Measurements from ENCODE around the gene DDX17. TPM values are rescaled to one million over a fixed set of nuclear protein-coding genes. Genes with fewer than 3 reads are reported as not detected.
A peak's percentile ranks its signal among the peaks of the same experiment; 100 is the strongest.

DDX17 gene
- polyA plus RNA-seq, 1 donor (not counting 4 experiments of a cell fraction or from before 2014, with no cell fraction given), result 270 TPM

DNA sequence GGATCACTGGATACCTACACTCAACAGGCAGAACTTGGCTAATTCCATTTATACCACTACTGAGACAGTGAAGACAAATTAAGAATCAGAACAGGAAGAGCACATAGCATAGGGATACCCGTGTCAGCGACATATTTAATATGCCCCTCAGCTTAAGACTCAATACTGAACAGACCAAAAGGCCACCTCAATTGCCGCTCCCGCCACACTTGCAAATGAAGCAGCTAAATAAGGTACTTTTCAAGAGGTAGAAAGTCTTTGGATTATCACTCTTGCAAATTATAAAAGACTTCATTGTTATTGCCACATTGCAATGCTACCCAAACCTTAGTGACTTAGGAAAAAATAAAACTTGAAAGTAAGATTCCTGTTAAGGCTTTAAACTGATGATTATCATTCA lies 3.1 kb downstream of the DDX17 start:
- DNase-seq (ENCODE audit: low read depth, low spot score), result no peak
- TF ChIP-seq EZH2 (IDR thresholded peaks at IDR 0.05; ENCODE audit: low read length), result no peak
- TF ChIP-seq, protein P1, sequence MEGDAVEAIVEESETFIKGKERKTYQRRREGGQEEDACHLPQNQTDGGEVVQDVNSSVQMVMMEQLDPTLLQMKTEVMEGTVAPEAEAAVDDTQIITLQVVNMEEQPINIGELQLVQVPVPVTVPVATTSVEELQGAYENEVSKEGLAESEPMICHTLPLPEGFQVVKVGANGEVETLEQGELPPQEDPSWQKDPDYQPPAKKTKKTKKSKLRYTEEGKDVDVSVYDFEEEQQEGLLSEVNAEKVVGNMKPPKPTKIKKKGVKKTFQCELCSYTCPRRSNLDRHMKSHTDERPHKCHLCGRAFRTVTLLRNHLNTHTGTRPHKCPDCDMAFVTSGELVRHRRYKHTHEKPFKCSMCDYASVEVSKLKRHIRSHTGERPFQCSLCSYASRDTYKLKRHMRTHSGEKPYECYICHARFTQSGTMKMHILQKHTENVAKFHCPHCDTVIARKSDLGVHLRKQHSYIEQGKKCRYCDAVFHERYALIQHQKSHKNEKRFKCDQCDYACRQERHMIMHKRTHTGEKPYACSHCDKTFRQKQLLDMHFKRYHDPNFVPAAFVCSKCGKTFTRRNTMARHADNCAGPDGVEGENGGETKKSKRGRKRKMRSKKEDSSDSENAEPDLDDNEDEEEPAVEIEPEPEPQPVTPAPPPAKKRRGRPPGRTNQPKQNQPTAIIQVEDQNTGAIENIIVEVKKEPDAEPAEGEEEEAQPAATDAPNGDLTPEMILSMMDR (optimal IDR thresholded peaks at IDR 0.05 in 1 of 3, IDR thresholded peaks at IDR 0.05 in 1 of 3, conservative IDR thresholded peaks at IDR 0.05 in 1 of 3; ENCODE audit: extremely low read depth in 1 of 3, insufficient read depth in 2 of 3, low read length in 3 of 3), result no peak
- no peaks in the 10 kb centered on the region for H3K9me3 ChIP-seq (ENCODE audit: control insufficient read depth, low read depth, low read length)
- no peak overlapping the region for H2AFZ ChIP-seq (ENCODE audit: control insufficient read depth, low read length)
- no peak overlapping the region for H3K9ac ChIP-seq (ENCODE audit: control insufficient read depth, extremely low read depth, insufficient read depth, low read length)
- H3K27ac ChIP-seq (ENCODE audit: control insufficient read depth, insufficient read depth, low read length), result peak overlapping the region; percentile 98
- peaks cover 13 to 37% of the 10 kb centered on the region in 2 experiments for H3K36me3 ChIP-seq (ENCODE audit: control insufficient read depth in 2 of 2, extremely low read depth in 1 of 2, insufficient read depth in 2 of 2, low read length in 2 of 2)
- H3K4me2 ChIP-seq (ENCODE audit: control insufficient read depth, extremely low read depth, insufficient read depth, low read depth, low read length), result peak overlapping the region; percentile 98
- FAIRE-seq, result no peak
- H3K79me2 ChIP-seq (ENCODE audit: control insufficient read depth, insufficient read depth, low read length), result peaks cover 77% of the 10 kb centered on the region
- dilution Hi-C loops (cut with MboI; ENCODE audit: extremely low pct_ligation_motif_present, low sequenced_read_pairs), result no loop called here
- peaks cover 3% of the 10 kb centered on the region for H3K9me1 ChIP-seq (ENCODE audit: control insufficient read depth, extremely low read depth, insufficient read depth, low read length)
- H3K27me3 ChIP-seq (ENCODE audit: control insufficient read depth, extremely low read depth, insufficient read depth, low read length), result no peaks in the 10 kb centered on the region
- peaks cover 21% of the 10 kb centered on the region for H3K4me1 ChIP-seq (ENCODE audit: control insufficient read depth, extremely low read depth, insufficient read depth, low read length)
- peak overlapping the region in 2 of 3 experiments; percentile 92 for H3K4me3 ChIP-seq (ENCODE audit: control insufficient read depth in 2 of 3, extremely low read depth in 1 of 3, insufficient read depth in 2 of 3, low read depth in 1 of 3, low read length in 3 of 3)
- peaks cover 33% of the 10 kb centered on the region for H4K20me1 ChIP-seq (ENCODE audit: control insufficient read depth, extremely low read depth, insufficient read depth, low read length)

DNA sequence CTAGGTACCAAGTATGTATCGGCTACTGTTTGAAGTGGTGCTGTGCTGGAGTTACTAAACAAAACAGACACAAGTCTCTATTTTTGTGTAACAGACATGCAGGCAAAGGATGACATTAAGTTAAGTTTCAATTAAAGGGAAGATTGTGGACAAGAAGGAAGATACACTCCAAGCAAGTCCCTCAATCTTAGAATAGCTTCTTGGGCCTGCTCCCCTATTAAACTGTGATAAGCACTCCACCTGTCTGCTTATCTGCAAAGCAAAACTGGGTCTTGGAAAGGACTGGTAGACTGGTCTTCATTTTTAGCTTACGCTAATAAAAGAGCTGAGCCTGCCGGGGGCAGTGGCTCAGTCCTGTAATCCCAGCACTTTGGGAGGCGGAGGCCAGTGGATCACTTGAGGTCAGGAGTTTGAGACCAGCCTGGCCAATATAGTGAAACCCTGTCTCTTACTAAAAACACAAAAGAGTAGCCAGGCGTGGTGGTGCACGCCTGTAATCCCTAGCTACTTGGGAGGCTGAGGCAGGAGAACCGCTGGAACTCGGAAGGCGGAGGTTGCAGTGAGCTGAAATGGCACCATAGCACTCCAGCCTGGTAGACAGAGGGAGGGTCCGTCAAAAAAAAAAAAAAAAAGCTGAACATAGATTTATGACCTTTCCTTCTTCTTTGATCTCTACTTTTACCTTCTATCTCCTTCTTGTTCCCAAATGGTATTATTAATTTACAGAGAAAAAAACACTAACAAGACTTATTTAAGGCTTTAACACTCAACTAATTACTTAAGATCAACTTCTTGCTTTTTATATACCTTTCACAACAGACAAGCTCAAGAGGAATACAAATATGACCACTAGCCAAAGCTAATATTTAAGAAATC lies 4.1 kb downstream of the DDX17 start:
- TF ChIP-seq EZH2 (IDR thresholded peaks at IDR 0.05; ENCODE audit: low read length), result no peak
- TF ChIP-seq, protein P1 (optimal IDR thresholded peaks at IDR 0.05 in 1 of 3, IDR thresholded peaks at IDR 0.05 in 1 of 3, conservative IDR thresholded peaks at IDR 0.05 in 1 of 3; ENCODE audit: extremely low read depth in 1 of 3, insufficient read depth in 2 of 3, low read length in 3 of 3), result no peak
- Histone ChIP-seq H3K4me3 (ENCODE audit: control insufficient read depth in 2 of 3, extremely low read depth in 1 of 3, insufficient read depth in 2 of 3, low read depth in 1 of 3, low read length in 3 of 3) (no peak overlapping the region), H3K9me3 (ENCODE audit: control insufficient read depth, low read depth, low read length) (no peaks in the 10 kb centered on the region), H3K4me2 (ENCODE audit: control insufficient read depth, extremely low read depth, insufficient read depth, low read depth, low read length) (peak overlapping the region; percentile 98), H3K79me2 (ENCODE audit: control insufficient read depth, insufficient read depth, low read length) (peaks cover 86% of the 10 kb centered on the region), H3K9me1 (ENCODE audit: control insufficient read depth, extremely low read depth, insufficient read depth, low read length) (peaks cover 3% of the 10 kb centered on the region), H4K20me1 (ENCODE audit: control insufficient read depth, extremely low read depth, insufficient read depth, low read length) (peaks cover 33% of the 10 kb centered on the region), H3K36me3 (ENCODE audit: control insufficient read depth in 2 of 2, extremely low read depth in 1 of 2, insufficient read depth in 2 of 2, low read length in 2 of 2) (peaks cover 18 to 46% of the 10 kb centered on the region in 2 experiments), H3K27me3 (ENCODE audit: control insufficient read depth, extremely low read depth, insufficient read depth, low read length) (no peaks in the 10 kb centered on the region), H3K27ac (ENCODE audit: control insufficient read depth, insufficient read depth, low read length) (no peak overlapping the region), H2AFZ (ENCODE audit: control insufficient read depth, low read length) (no peak overlapping the region), H3K4me1 (ENCODE audit: control insufficient read depth, extremely low read depth, insufficient read depth, low read length) (peaks cover 21% of the 10 kb centered on the region), H3K9ac (ENCODE audit: control insufficient read depth, extremely low read depth, insufficient read depth, low read length) (no peak overlapping the region)
- FAIRE-seq (no peak), DNase-seq (ENCODE audit: low read depth, low spot score) (no peak)
- dilution Hi-C loops (cut with MboI; ENCODE audit: extremely low pct_ligation_motif_present, low sequenced_read_pairs), result no loop called here

Measured in keratinocyte (primary cell).